Measurements from ENCODE around the gene PSEN2.

DNA sequence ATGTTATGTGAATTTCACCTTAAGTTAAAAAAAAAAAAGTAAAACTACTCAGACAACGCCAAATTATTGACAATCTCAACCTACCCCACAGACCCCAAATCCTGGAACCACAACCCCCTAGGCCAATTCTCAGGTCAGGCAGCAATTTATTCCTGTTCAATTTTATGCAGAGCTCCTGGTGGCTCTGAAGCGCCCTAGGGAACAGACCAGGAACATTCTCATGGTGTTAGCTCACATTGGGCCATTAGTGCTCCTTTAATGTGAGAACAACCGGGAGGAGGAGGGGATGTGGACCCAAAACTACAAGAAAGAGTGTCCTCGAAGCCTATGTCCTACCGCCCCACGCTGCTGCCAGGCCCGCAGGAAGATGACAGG lies 403 bp upstream of the PSEN2 start:
- TF ChIP-seq, protein P1, sequence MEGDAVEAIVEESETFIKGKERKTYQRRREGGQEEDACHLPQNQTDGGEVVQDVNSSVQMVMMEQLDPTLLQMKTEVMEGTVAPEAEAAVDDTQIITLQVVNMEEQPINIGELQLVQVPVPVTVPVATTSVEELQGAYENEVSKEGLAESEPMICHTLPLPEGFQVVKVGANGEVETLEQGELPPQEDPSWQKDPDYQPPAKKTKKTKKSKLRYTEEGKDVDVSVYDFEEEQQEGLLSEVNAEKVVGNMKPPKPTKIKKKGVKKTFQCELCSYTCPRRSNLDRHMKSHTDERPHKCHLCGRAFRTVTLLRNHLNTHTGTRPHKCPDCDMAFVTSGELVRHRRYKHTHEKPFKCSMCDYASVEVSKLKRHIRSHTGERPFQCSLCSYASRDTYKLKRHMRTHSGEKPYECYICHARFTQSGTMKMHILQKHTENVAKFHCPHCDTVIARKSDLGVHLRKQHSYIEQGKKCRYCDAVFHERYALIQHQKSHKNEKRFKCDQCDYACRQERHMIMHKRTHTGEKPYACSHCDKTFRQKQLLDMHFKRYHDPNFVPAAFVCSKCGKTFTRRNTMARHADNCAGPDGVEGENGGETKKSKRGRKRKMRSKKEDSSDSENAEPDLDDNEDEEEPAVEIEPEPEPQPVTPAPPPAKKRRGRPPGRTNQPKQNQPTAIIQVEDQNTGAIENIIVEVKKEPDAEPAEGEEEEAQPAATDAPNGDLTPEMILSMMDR (conservative IDR thresholded peaks at IDR 0.05): no peak
- no peak for TF ChIP-seq EZH2 (IDR thresholded peaks at IDR 0.05; ENCODE audit: low read depth)
